ENCODE results near the gene TNS1. TPM values are rescaled to one million over a fixed set of nuclear protein-coding genes. Genes with fewer than 3 reads are reported as not detected.

The TNS1 gene
- total and polyA plus RNA-seq, 9 of the 15 experiments (the other 6 are each of a cell fraction or from before 2014, with no cell fraction given), result 0.13 to 2.7 (median 0.77) TPM

DNA sequence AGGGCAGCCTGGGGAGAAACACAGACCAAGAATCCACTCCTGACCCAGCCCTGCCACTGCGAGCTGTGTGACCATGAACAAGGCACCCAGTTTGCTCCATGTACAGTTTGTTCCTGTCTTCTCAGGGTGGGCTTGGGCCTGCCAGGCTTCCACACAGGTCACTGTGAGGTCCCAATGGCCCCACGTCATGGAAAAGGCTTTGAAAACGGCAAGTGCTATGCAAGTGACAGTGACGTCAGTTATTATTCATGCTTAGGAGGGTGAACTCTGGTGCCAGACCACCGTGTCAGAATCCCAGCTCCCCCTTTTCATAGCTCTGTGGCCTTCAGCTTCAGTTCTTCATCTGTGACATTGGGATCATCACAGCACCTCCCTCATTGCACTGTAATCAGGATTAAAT is 87.1 kb downstream of the TNS1 start:
- 2% methylated on average over 4 of the region's 5 CpGs for WGBS (ENCODE audit: insufficient coverage, low coverage, missing lambda C conversion rate)
- no peak for ATAC-seq

More for the DNA sequence above, 87.1 kb downstream of the TNS1 start:
- in situ Hi-C loops (cut with MboI), result no loop called here
- DNase-seq (ENCODE audit: extremely low read depth in 1 of 4, low spot score in 3 of 4), result no peak
- intact Hi-C loops (cut with micrococcal nuclease), result loop anchor here (10.0 kb wide), 2 partner anchors 69 to 149 kb away; partner anchors contain the start of gene RUFY4
- no peak for FAIRE-seq
- H3K9ac ChIP-seq (ENCODE audit: insufficient read depth in 1 of 2, low read depth in 2 of 2, low read length in 2 of 2), result no peak overlapping the region
- no peak overlapping the region for H3K4me2 ChIP-seq (ENCODE audit: insufficient read depth, low read length)
- ChIA-PET POLR2A (no interaction called here), CTCF (ENCODE audit: low intra/inter-chr PET ratio) (no interaction called here)
- H3K36me3 ChIP-seq (ENCODE audit: control insufficient read depth, insufficient read depth, low read length), result no peaks in the 10 kb centered on the region
- 0 out of 2 replicates have a peak, but pooled peaks cover 6% of the 10 kb centered on the region for H4K20me1 ChIP-seq (replicated peaks; ENCODE audit: control insufficient read depth, insufficient read depth, low read length)
- H3K4me3 ChIP-seq, result no peak overlapping the region
- TF ChIP-seq, protein P1, sequence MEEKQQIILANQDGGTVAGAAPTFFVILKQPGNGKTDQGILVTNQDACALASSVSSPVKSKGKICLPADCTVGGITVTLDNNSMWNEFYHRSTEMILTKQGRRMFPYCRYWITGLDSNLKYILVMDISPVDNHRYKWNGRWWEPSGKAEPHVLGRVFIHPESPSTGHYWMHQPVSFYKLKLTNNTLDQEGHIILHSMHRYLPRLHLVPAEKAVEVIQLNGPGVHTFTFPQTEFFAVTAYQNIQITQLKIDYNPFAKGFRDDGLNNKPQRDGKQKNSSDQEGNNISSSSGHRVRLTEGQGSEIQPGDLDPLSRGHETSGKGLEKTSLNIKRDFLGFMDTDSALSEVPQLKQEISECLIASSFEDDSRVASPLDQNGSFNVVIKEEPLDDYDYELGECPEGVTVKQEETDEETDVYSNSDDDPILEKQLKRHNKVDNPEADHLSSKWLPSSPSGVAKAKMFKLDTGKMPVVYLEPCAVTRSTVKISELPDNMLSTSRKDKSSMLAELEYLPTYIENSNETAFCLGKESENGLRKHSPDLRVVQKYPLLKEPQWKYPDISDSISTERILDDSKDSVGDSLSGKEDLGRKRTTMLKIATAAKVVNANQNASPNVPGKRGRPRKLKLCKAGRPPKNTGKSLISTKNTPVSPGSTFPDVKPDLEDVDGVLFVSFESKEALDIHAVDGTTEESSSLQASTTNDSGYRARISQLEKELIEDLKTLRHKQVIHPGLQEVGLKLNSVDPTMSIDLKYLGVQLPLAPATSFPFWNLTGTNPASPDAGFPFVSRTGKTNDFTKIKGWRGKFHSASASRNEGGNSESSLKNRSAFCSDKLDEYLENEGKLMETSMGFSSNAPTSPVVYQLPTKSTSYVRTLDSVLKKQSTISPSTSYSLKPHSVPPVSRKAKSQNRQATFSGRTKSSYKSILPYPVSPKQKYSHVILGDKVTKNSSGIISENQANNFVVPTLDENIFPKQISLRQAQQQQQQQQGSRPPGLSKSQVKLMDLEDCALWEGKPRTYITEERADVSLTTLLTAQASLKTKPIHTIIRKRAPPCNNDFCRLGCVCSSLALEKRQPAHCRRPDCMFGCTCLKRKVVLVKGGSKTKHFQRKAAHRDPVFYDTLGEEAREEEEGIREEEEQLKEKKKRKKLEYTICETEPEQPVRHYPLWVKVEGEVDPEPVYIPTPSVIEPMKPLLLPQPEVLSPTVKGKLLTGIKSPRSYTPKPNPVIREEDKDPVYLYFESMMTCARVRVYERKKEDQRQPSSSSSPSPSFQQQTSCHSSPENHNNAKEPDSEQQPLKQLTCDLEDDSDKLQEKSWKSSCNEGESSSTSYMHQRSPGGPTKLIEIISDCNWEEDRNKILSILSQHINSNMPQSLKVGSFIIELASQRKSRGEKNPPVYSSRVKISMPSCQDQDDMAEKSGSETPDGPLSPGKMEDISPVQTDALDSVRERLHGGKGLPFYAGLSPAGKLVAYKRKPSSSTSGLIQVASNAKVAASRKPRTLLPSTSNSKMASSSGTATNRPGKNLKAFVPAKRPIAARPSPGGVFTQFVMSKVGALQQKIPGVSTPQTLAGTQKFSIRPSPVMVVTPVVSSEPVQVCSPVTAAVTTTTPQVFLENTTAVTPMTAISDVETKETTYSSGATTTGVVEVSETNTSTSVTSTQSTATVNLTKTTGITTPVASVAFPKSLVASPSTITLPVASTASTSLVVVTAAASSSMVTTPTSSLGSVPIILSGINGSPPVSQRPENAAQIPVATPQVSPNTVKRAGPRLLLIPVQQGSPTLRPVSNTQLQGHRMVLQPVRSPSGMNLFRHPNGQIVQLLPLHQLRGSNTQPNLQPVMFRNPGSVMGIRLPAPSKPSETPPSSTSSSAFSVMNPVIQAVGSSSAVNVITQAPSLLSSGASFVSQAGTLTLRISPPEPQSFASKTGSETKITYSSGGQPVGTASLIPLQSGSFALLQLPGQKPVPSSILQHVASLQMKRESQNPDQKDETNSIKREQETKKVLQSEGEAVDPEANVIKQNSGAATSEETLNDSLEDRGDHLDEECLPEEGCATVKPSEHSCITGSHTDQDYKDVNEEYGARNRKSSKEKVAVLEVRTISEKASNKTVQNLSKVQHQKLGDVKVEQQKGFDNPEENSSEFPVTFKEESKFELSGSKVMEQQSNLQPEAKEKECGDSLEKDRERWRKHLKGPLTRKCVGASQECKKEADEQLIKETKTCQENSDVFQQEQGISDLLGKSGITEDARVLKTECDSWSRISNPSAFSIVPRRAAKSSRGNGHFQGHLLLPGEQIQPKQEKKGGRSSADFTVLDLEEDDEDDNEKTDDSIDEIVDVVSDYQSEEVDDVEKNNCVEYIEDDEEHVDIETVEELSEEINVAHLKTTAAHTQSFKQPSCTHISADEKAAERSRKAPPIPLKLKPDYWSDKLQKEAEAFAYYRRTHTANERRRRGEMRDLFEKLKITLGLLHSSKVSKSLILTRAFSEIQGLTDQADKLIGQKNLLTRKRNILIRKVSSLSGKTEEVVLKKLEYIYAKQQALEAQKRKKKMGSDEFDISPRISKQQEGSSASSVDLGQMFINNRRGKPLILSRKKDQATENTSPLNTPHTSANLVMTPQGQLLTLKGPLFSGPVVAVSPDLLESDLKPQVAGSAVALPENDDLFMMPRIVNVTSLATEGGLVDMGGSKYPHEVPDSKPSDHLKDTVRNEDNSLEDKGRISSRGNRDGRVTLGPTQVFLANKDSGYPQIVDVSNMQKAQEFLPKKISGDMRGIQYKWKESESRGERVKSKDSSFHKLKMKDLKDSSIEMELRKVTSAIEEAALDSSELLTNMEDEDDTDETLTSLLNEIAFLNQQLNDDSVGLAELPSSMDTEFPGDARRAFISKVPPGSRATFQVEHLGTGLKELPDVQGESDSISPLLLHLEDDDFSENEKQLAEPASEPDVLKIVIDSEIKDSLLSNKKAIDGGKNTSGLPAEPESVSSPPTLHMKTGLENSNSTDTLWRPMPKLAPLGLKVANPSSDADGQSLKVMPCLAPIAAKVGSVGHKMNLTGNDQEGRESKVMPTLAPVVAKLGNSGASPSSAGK (IDR thresholded peaks at IDR 0.05), result no peak
- TF ChIP-seq ATF1 (CRISPR knock-in tag; IDR thresholded peaks at IDR 0.05) (no peak), ATF1 (tag; IDR thresholded peaks at IDR 0.05) (peak; percentile 15; the same call in 1 of the 2 replicates)
- no peak overlapping the region for H2AFZ ChIP-seq (ENCODE audit: low read depth, low read length)
- H3K9me3 ChIP-seq (replicated peaks; ENCODE audit: control insufficient read depth, insufficient read depth, low read depth, low read length), result no peaks in the 10 kb centered on the region
- no peaks in the 10 kb centered on the region for H3K9me1 ChIP-seq (ENCODE audit: control insufficient read depth, insufficient read depth, low read length)
- no peak overlapping the region for H3K27ac ChIP-seq (ENCODE audit: extremely low read depth, low read depth, low read length)
- peaks cover 10 to 73% of the 10 kb centered on the region in 2 experiments; a peak in 3 of 5 replicates for H3K27me3 ChIP-seq (ENCODE audit: control insufficient read depth in 2 of 2, insufficient read depth in 2 of 2, low read length in 2 of 2)
- H3K4me1 ChIP-seq (replicated peaks in 1 of 2; ENCODE audit: control insufficient read depth in 2 of 2, insufficient read depth in 2 of 2, low read length in 2 of 2), result no peaks in the 10 kb centered on the region; a peak in 1 of 5 replicates
- H3K79me2 ChIP-seq (ENCODE audit: control insufficient read depth, insufficient read depth, low read length), result no peaks in the 10 kb centered on the region
- no TSS peak for BruUV-seq (replicated peaks)

Data from K562 (cell line).